ENCODE data around the gene BAG1.

BAG1 gene

DNA sequence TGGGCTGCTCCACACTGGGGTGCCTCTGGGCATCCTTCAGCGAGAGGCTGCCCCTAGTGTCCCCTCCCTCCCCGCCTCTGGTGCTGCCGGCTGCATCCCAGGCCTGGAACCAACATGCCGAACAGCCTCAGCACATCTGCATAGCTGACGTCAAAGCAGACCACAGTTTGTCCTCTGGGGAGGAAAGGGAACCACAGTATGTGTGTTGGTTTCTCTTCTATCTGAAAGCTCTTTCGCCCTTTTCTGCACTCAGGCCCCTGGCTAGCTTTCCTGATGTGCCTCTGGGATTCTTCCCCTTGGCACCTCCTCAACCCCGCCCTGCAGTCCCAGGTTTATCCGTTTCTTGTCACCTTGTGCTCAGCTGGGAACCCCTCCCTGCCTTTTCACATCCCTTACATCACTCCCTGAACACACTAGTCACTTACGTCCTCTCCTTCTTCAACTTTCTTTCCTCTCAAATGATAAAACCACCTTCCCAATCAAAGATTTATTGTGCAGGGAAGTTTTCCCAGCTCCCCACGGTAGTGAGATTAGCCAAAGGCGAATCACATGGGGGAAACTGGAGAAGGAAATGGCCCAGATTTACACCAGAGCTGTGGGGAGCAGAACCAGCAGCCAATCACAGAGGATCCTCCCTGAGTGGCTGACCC lies 61.8 kb downstream of the BAG1 start:
- no peak for TF ChIP-seq CTCF (IDR thresholded peaks at IDR 0.05; ENCODE audit: low read depth, low read length, missing control alignments)
- peak; percentile 58 for DNase-seq (ENCODE audit: low read depth)
- no peak overlapping the region for H3K4me3 ChIP-seq (ENCODE audit: low read depth, low read length)

All from GM12864 (cell line).